OCI-LY1 (cell line): ENCODE measurements around the gene MEA1.

Source experiments
- CTCF ChIP-seq: fragments of 200-600 bp; sonication (generic), shearing (Covaris generic); IDR thresholded peaks from 2 replicates; pipeline ENCODE4 v1.5.1; 2017; ENCODE audit warnings: mild to moderate bottlenecking, antibody characterized with exemption, low read length, moderate library complexity, mixed read lengths
- EZH2 ChIP-seq: fragments of 200-600 bp; sonication (generic), shearing (Covaris generic); IDR thresholded peaks from 2 replicates; pipeline ENCODE4 v1.8.0; 2017; ENCODE audit warnings: borderline replicate concordance, mixed run types, mild to moderate bottlenecking, antibody characterized with exemption, low read length, moderate library complexity, mixed read lengths

DNA sequence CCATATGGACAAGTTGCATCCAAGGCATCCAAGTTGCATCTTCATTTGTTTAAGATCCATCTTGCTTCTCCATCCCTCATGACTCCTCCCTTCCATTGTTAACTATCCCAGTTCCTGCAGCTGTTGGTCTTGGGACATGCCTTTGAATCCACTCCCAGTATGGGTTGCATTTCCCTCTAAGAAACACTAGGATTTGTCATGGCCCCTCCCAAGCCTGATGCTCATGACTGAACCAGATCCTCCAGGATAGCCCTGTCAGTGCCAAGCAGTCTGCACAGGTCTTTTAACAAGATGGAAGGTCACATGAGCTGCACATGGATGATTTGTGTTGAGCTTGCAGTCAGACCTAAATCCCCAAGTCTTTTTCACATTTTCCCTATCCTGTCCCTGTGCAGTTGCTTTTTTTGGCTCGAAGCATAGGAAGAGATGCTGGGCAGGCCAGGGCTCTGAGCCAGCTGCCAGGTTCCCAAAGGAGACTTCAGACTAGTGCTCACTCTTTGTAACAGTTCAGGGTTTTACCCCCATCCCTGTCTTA is 25.2 kb downstream of the MEA1 start:
- TF ChIP-seq CTCF (no peak), EZH2 (no peak)
